ENCODE data around the gene NDUFS8. TPM values are rescaled to one million over a fixed set of nuclear protein-coding genes. Genes with fewer than 3 reads are reported as not detected.

Gene NDUFS8
- total RNA-seq, 3 donors from 2014 or later (not counting 1 experiment from before 2014, with no cell fraction given): 84.5 to 95.2 (median 90.7) TPM

- Histone ChIP-seq H3K4me3 (ENCODE audit: low read length) (no peak overlapping the region), H3K36me3 (ENCODE audit: control insufficient read depth, insufficient read depth, low read length) (peaks cover 48% of the 10 kb centered on the region), H3K27me3 (ENCODE audit: control insufficient read depth, insufficient read depth, low read length) (no peaks in the 10 kb centered on the region), H3K9me3 (ENCODE audit: control insufficient read depth, insufficient read depth, low read length) (no peaks in the 10 kb centered on the region), H3K4me1 (ENCODE audit: control insufficient read depth, insufficient read depth, low read length) (peaks cover 47% of the 10 kb centered on the region), H3K27ac (ENCODE audit: low read length) (no peak overlapping the region)
- H3K4me3 Mint-ChIP-seq: no peak overlapping the region
- H3K27me3 Mint-ChIP-seq (ENCODE audit: low read depth in 2 of 2): no peaks in the 10 kb centered on the region
- ATAC-seq: no peak
- H3K36me3 Mint-ChIP-seq: no peaks in the 10 kb centered on the region
- no peak for DNase-seq
- H3K9me3 Mint-ChIP-seq: no peaks in the 10 kb centered on the region
- intact Hi-C loops (cut with micrococcal nuclease): no loop called here
- TF ChIP-seq CTCF (IDR thresholded peaks at IDR 0.05): no peak
- H3K4me1 Mint-ChIP-seq: peaks cover 14 to 29% of the 10 kb centered on the region in 2 donors
- WGBS (ENCODE audit: insufficient coverage): 97% methylated on average over 27 of the region's 27 CpGs
- H3K27ac Mint-ChIP-seq: peak overlapping the region in 1 of 2 donors; percentile 99
Measured at GRCh38 chr11:68042219-68043028, 11.9 kb downstream of the NDUFS8 start.

GRCh38 chr11:68043029-68043348, 12.5 kb downstream of the NDUFS8 start:
- H3K27ac ChIP-seq (ENCODE audit: low read length): no peak overlapping the region
- peaks cover 51% of the 10 kb centered on the region for H3K36me3 ChIP-seq (ENCODE audit: control insufficient read depth, insufficient read depth, low read length)

GRCh38 chr11:68043349-68044144, 13.1 kb downstream of the NDUFS8 start:
- no peak for ATAC-seq
- DNase-seq: no peak
- Histone ChIP-seq H3K27ac (ENCODE audit: low read length) (no peak overlapping the region), H3K4me3 (ENCODE audit: low read length) (no peak overlapping the region), H3K36me3 (ENCODE audit: control insufficient read depth, insufficient read depth, low read length) (peaks cover 55% of the 10 kb centered on the region), H3K27me3 (ENCODE audit: control insufficient read depth, insufficient read depth, low read length) (no peaks in the 10 kb centered on the region), H3K4me1 (ENCODE audit: control insufficient read depth, insufficient read depth, low read length) (peaks cover 36% of the 10 kb centered on the region), H3K9me3 (ENCODE audit: control insufficient read depth, insufficient read depth, low read length) (no peaks in the 10 kb centered on the region)
- Mint-ChIP-seq H3K27me3 (ENCODE audit: low read depth in 2 of 2) (no peaks in the 10 kb centered on the region), H3K36me3 (no peaks in the 10 kb centered on the region), H3K27ac (no peak overlapping the region), H3K4me3 (no peak overlapping the region), H3K9me3 (no peaks in the 10 kb centered on the region), H3K4me1 (peaks cover 13 to 25% of the 10 kb centered on the region in 2 donors)
- intact Hi-C loops (cut with micrococcal nuclease): no loop called here
- WGBS (ENCODE audit: insufficient coverage): 95% methylated on average over 36 of the region's 36 CpGs
- no peak for TF ChIP-seq CTCF (IDR thresholded peaks at IDR 0.05)

More at GRCh38 chr11:68043029-68043348, 12.5 kb downstream of the NDUFS8 start:
- Mint-ChIP-seq H3K27me3 (ENCODE audit: low read depth in 2 of 2) (no peaks in the 10 kb centered on the region), H3K4me1 (peaks cover 13 to 25% of the 10 kb centered on the region in 2 donors), H3K4me3 (no peak overlapping the region), H3K36me3 (no peaks in the 10 kb centered on the region), H3K9me3 (no peaks in the 10 kb centered on the region), H3K27ac (no peak overlapping the region)
- DNase-seq: no peak
- WGBS (ENCODE audit: insufficient coverage): 93% methylated on average over 8 of the region's 8 CpGs
- no peak overlapping the region for H3K4me3 ChIP-seq (ENCODE audit: low read length)
- intact Hi-C loops (cut with micrococcal nuclease): no loop called here
- H3K9me3 ChIP-seq (ENCODE audit: control insufficient read depth, insufficient read depth, low read length): no peaks in the 10 kb centered on the region
- ATAC-seq: no peak
- TF ChIP-seq CTCF (IDR thresholded peaks at IDR 0.05): no peak
- H3K4me1 ChIP-seq (ENCODE audit: control insufficient read depth, insufficient read depth, low read length): peaks cover 42% of the 10 kb centered on the region
- H3K27me3 ChIP-seq (ENCODE audit: control insufficient read depth, insufficient read depth, low read length): no peaks in the 10 kb centered on the region
